ENCODE results near the gene KCNN2.
A peak's percentile ranks its signal among the peaks of the same experiment; 100 is the strongest.
"Not testable (repeated sequence)": the region's sequence is repeated elsewhere in the genome, so short reads cannot be mapped to it uniquely, and the experiment has no call there.

The KCNN2 gene

GRCh38 chr5:114419959-114420358 lies 58.1 kb downstream of the KCNN2 start:
- no peak for DNase-seq (ENCODE audit: low read depth in 2 of 2)

GRCh38 chr5:114427204-114427603 lies 65.3 kb downstream of the KCNN2 start:
- DNase-seq (ENCODE audit: low read depth in 2 of 2), result no peak

- no peak for DNase-seq (ENCODE audit: low read depth in 2 of 2)
These were observed 68.7 kb downstream of the KCNN2 start for GRCh38 chr5:114430532-114430931.

- DNase-seq (ENCODE audit: low read depth in 2 of 2), result not testable (repeated sequence)
These were observed 70.8 kb downstream of the KCNN2 start for GRCh38 chr5:114432684-114433083.

- DNase-seq (ENCODE audit: low read depth in 2 of 2), result no peak
These were observed 72.7 kb downstream of the KCNN2 start for GRCh38 chr5:114434396-114435219.

GRCh38 chr5:114435220-114435481 lies 73.3 kb downstream of the KCNN2 start:
- no peak for DNase-seq (ENCODE audit: low read depth in 2 of 2)

- DNase-seq (ENCODE audit: low read depth in 2 of 2), result no peak
These were observed 74.0 kb downstream of the KCNN2 start for GRCh38 chr5:114435885-114436299.

GRCh38 chr5:114437936-114438335 lies 76.1 kb downstream of the KCNN2 start:
- DNase-seq (ENCODE audit: low read depth in 2 of 2), result no peak

GRCh38 chr5:114438471-114438870 lies 76.6 kb downstream of the KCNN2 start:
- no peak for DNase-seq (ENCODE audit: low read depth in 2 of 2)

- no peak for DNase-seq (ENCODE audit: low read depth in 2 of 2)
These were observed 85.4 kb downstream of the KCNN2 start for GRCh38 chr5:114447084-114447773.

GRCh38 chr5:114448481-114448880 lies 86.6 kb downstream of the KCNN2 start:
- DNase-seq (ENCODE audit: low read depth in 2 of 2), result no peak

- DNase-seq (ENCODE audit: low read depth in 2 of 2), result peak; percentile 0 to 5
These were observed 88.1 kb downstream of the KCNN2 start for GRCh38 chr5:114449860-114450421.

GRCh38 chr5:114450437-114450836 lies 88.6 kb downstream of the KCNN2 start:
- no peak for DNase-seq (ENCODE audit: low read depth in 2 of 2)

- DNase-seq (ENCODE audit: low read depth in 2 of 2), result no peak
These were observed 96.9 kb downstream of the KCNN2 start for GRCh38 chr5:114458726-114459125.

- no peak for DNase-seq (ENCODE audit: low read depth in 2 of 2)
These were observed 105.3 kb downstream of the KCNN2 start for GRCh38 chr5:114467171-114467570.

- no peak for DNase-seq (ENCODE audit: low read depth in 2 of 2)
These were observed 105.9 kb downstream of the KCNN2 start for GRCh38 chr5:114467729-114468128.

- no peak for DNase-seq (ENCODE audit: low read depth in 2 of 2)
These were observed 107.5 kb downstream of the KCNN2 start for GRCh38 chr5:114469372-114469771.

- no peak for DNase-seq (ENCODE audit: low read depth in 2 of 2)
These were observed 109.7 kb downstream of the KCNN2 start for GRCh38 chr5:114471529-114471928.

GRCh38 chr5:114473541-114473940 lies 111.7 kb downstream of the KCNN2 start:
- DNase-seq (ENCODE audit: low read depth in 2 of 2), result no peak

- DNase-seq (ENCODE audit: low read depth in 2 of 2), result no peak
These were observed 116.0 kb downstream of the KCNN2 start for GRCh38 chr5:114477816-114478334.

- DNase-seq (ENCODE audit: low read depth in 2 of 2), result no peak
These were observed 138.9 kb downstream of the KCNN2 start for GRCh38 chr5:114500756-114501155.

GRCh38 chr5:114504560-114504959 lies 142.7 kb downstream of the KCNN2 start:
- DNase-seq (ENCODE audit: low read depth in 2 of 2), result no peak

GRCh38 chr5:114524221-114524620 lies 162.4 kb downstream of the KCNN2 start:
- DNase-seq (ENCODE audit: low read depth in 2 of 2), result no peak

All from stimulated activated CD4-positive, alpha-beta T cell treated with anti-CD3 and anti-CD28 coated beads, Interleukin-1b, Interleukin-23, amount 100 ng/mL, for 4 hours (primary cell).